Mesenchymal stem cell (in vitro differentiated cells and primary cell): ENCODE results near the gene NRG3.

Experiments used
- DNase-seq: peaks from one replicate; pipeline ENCODE4 v3.0.0-alpha.2; 2013
- H2AFZ ChIP-seq: one replicate; pipeline ENCODE4 v1.6.1; 2013; ENCODE audit warnings: low read depth, mild to moderate bottlenecking, control low read depth, inconsistent platforms, low read length, moderate library complexity
- H2AK5ac ChIP-seq: 2 replicates; pipeline ENCODE4 v1.6.1; 2013; ENCODE audit warnings: low read length, moderate library complexity, mild to moderate bottlenecking, inconsistent platforms; ENCODE audit not compliant: severe bottlenecking
- H2BK120ac ChIP-seq: one replicate; pipeline ENCODE4 v1.6.1; 2013; ENCODE audit warnings: low read depth, mild to moderate bottlenecking, inconsistent platforms, low read length, moderate library complexity
- H2BK12ac ChIP-seq, 2 experiments: one replicate each; pipeline ENCODE4 v1.6.1; 2013; ENCODE audit warnings: inconsistent platforms in 2 of 2, low read length in 2 of 2, mild to moderate bottlenecking in 2 of 2, moderate library complexity in 2 of 2, control low read depth in 1 of 2
- H2BK15ac ChIP-seq: one replicate; pipeline ENCODE4 v1.6.1; 2013; ENCODE audit warnings: mild to moderate bottlenecking, low read depth, inconsistent platforms; ENCODE audit not compliant: poor library complexity, severe bottlenecking
- H2BK5ac ChIP-seq: 2 replicates; pipeline ENCODE4 v1.6.1; 2013; ENCODE audit warnings: low read depth, mild to moderate bottlenecking, low read length, control low read depth, inconsistent platforms; ENCODE audit not compliant: poor library complexity, severe bottlenecking
- H3K14ac ChIP-seq, 2 experiments: one replicate each; pipeline ENCODE4 v1.6.1; 2013; ENCODE audit warnings: inconsistent platforms in 2 of 2, low read length in 2 of 2, control low read depth in 1 of 2, mild to moderate bottlenecking in 1 of 2, moderate library complexity in 1 of 2
- H3K18ac ChIP-seq, 2 experiments: one replicate each; pipeline ENCODE4 v1.6.1; 2013; ENCODE audit warnings: inconsistent platforms in 2 of 2, low read length in 2 of 2, control low read depth in 1 of 2, low read depth in 1 of 2, mild to moderate bottlenecking in 1 of 2
- H3K23ac ChIP-seq, 2 experiments: one replicate each; pipeline ENCODE4 v1.6.1; 2013; ENCODE audit warnings: inconsistent platforms in 2 of 2, low read length in 2 of 2, mild to moderate bottlenecking in 2 of 2, moderate library complexity in 2 of 2, control low read depth in 1 of 2
- H3K27ac ChIP-seq: 2 replicates; pipeline ENCODE4 v1.5.1; 2013; ENCODE audit warnings: mild to moderate bottlenecking, moderate library complexity, low read length, control low read depth, inconsistent platforms; ENCODE audit not compliant: poor library complexity, severe bottlenecking
- H3K27me3 ChIP-seq, 2 experiments: 2 replicates each; pipeline versions ENCODE4 v1.6.1 to v1.7.0; 2013; ENCODE audit warnings: low read length in 2 of 2, mild to moderate bottlenecking in 2 of 2, moderate library complexity in 2 of 2, control low read depth in 1 of 2, inconsistent platforms in 1 of 2; ENCODE audit not compliant: control insufficient read depth in 1 of 2, insufficient read depth in 1 of 2
- H3K36me3 ChIP-seq, 2 experiments: 2 replicates each; pipeline versions ENCODE4 v1.6.1 to v1.7.0; 2013; ENCODE audit warnings: low read length in 2 of 2, control low read depth in 1 of 2, inconsistent platforms in 1 of 2, low read depth in 1 of 2, mild to moderate bottlenecking in 1 of 2; ENCODE audit not compliant: insufficient read depth in 2 of 2, control insufficient read depth in 1 of 2
- H3K4ac ChIP-seq, 2 experiments: one replicate each; pipeline ENCODE4 v1.6.1; 2013; ENCODE audit warnings: inconsistent platforms in 2 of 2, low read length in 2 of 2, mild to moderate bottlenecking in 2 of 2, moderate library complexity in 2 of 2, control low read depth in 1 of 2, low read depth in 1 of 2
- H3K4me1 ChIP-seq: 2 replicates; pipeline ENCODE4 v1.6.1; 2013; ENCODE audit warnings: low read depth, low read length, control low read depth; ENCODE audit not compliant: control insufficient read depth, insufficient read depth
- H3K4me2 ChIP-seq: 2 replicates; pipeline ENCODE4 v1.6.1; 2013; ENCODE audit warnings: low read length, mild to moderate bottlenecking, inconsistent platforms; ENCODE audit not compliant: poor library complexity, severe bottlenecking
- H3K4me3 ChIP-seq, 2 experiments: 2 replicates each; pipeline versions ENCODE4 v1.5.1 to v1.7.0; 2013; ENCODE audit warnings: low read length in 2 of 2, mild to moderate bottlenecking in 2 of 2, control low read depth in 1 of 2, low read depth in 1 of 2; ENCODE audit not compliant: insufficient read depth in 1 of 2
- H3K79me1 ChIP-seq: replicated peaks from 2 replicates; pipeline ENCODE4 v1.6.1; 2013; ENCODE audit warnings: mild to moderate bottlenecking, control low read depth, low read length, inconsistent platforms; ENCODE audit not compliant: poor library complexity, severe bottlenecking
- H3K9ac ChIP-seq: 2 replicates; pipeline ENCODE4 v1.7.0; 2013; ENCODE audit warnings: mild to moderate bottlenecking, low read length, moderate library complexity
- H3K9me3 ChIP-seq: 2 replicates; pipeline ENCODE4 v1.7.0; 2013; ENCODE audit warnings: mild to moderate bottlenecking, low read length; ENCODE audit not compliant: control insufficient read depth
- H4K8ac ChIP-seq: one replicate; pipeline ENCODE4 v1.6.1; 2013; ENCODE audit warnings: inconsistent platforms, mild to moderate bottlenecking, low read length, moderate library complexity
- H4K91ac ChIP-seq: one replicate; pipeline ENCODE4 v1.6.1; 2013; ENCODE audit warnings: mild to moderate bottlenecking, low read length, inconsistent platforms
- WGBS: methylation state at CpG from one replicate; pipeline ENCODE4 v1.1.7; 2013; ENCODE audit warnings: mixed read lengths; 5-methylcytosine and 5-hydroxymethylcytosine counted together

NRG3 gene

DNA sequence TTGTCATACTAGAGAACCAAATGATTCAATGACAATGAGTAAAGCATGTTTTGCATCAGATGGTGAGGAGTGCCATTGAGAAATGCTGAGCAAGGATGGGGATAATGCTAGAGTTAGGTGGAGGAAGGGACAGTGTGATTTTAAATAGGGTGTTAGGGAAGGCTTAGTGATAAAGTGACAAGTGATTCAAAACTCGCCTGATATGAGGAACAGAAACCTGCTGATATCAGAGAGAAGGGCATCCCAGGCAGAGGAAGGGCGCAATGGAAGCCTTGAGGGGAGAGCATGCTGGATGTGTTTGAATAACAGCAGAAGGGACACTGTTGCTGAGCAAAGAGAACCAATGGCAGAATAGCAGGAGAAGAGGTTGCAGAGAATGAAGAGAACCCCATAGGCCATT is 196.2 kb downstream of the NRG3 start:
- H3K18ac ChIP-seq: no peak overlapping the region
- no peak overlapping the region for H4K8ac ChIP-seq
- no peak overlapping the region for H2AK5ac ChIP-seq
- no peak overlapping the region for H3K23ac ChIP-seq
- H2BK5ac ChIP-seq: no peak overlapping the region
- H3K14ac ChIP-seq: no peak overlapping the region
- no peak overlapping the region for H2AFZ ChIP-seq
- no peaks in the 10 kb centered on the region for H3K27me3 ChIP-seq
- no peak overlapping the region for H4K91ac ChIP-seq
- 69% methylated on average over 2 of the region's 2 CpGs for WGBS
- no peak for DNase-seq
- H3K79me1 ChIP-seq: no peaks in the 10 kb centered on the region
- H3K27ac ChIP-seq: no peak overlapping the region
- no peak overlapping the region for H3K9ac ChIP-seq
- H2BK12ac ChIP-seq: no peak overlapping the region
- H2BK120ac ChIP-seq: no peak overlapping the region
- H3K36me3 ChIP-seq: no peaks in the 10 kb centered on the region
- no peaks in the 10 kb centered on the region for H3K4me1 ChIP-seq
- no peak overlapping the region for H3K4ac ChIP-seq
- no peak overlapping the region for H3K4me2 ChIP-seq
- H2BK15ac ChIP-seq: no peak overlapping the region
- no peaks in the 10 kb centered on the region for H3K9me3 ChIP-seq
- no peak overlapping the region for H3K4me3 ChIP-seq

- no peak overlapping the region for H2AFZ ChIP-seq
- no peak overlapping the region for H3K9ac ChIP-seq
- H3K18ac ChIP-seq: no peak overlapping the region
- no peak overlapping the region for H2BK15ac ChIP-seq
- 83% methylated on average over 2 of the region's 4 CpGs for WGBS
- H3K27ac ChIP-seq: no peak overlapping the region
- no peak overlapping the region for H3K4ac ChIP-seq
- H3K23ac ChIP-seq: no peak overlapping the region
- no peaks in the 10 kb centered on the region for H3K36me3 ChIP-seq
- no peaks in the 10 kb centered on the region for H3K4me1 ChIP-seq
- no peak overlapping the region for H3K4me3 ChIP-seq
- H4K8ac ChIP-seq: no peak overlapping the region
- H4K91ac ChIP-seq: no peak overlapping the region
- H3K14ac ChIP-seq: no peak overlapping the region
- no peak overlapping the region for H2AK5ac ChIP-seq
- H3K4me2 ChIP-seq: no peak overlapping the region
- H3K79me1 ChIP-seq: no peaks in the 10 kb centered on the region
- no peaks in the 10 kb centered on the region for H3K9me3 ChIP-seq
- H2BK12ac ChIP-seq: no peak overlapping the region
- DNase-seq: no peak
- no peak overlapping the region for H2BK120ac ChIP-seq
- no peak overlapping the region for H2BK5ac ChIP-seq
- H3K27me3 ChIP-seq: no peaks in the 10 kb centered on the region
Measured at GRCh38 chr10:82072124-82072523, 197.1 kb downstream of the NRG3 start.

GRCh38 chr10:82075605-82076004 is 200.6 kb downstream of the NRG3 start:
- no peak overlapping the region for H3K4me3 ChIP-seq
- H2BK15ac ChIP-seq: no peak overlapping the region
- H4K8ac ChIP-seq: no peak overlapping the region
- no peak overlapping the region for H3K4me2 ChIP-seq
- no peak overlapping the region for H3K9ac ChIP-seq
- H2BK5ac ChIP-seq: no peak overlapping the region
- no peak overlapping the region for H4K91ac ChIP-seq
- H2AK5ac ChIP-seq: no peak overlapping the region
- H2BK12ac ChIP-seq: no peak overlapping the region
- no peak overlapping the region for H3K23ac ChIP-seq
- H3K27ac ChIP-seq: no peak overlapping the region
- no peaks in the 10 kb centered on the region for H3K36me3 ChIP-seq
- no peak overlapping the region for H2AFZ ChIP-seq
- H3K79me1 ChIP-seq: no peaks in the 10 kb centered on the region
- H3K14ac ChIP-seq: no peak overlapping the region
- DNase-seq: no peak
- WGBS: 82% methylated on average over 3 of the region's 3 CpGs
- peaks cover 2% of the 10 kb centered on the region for H3K9me3 ChIP-seq
- no peak overlapping the region for H3K18ac ChIP-seq
- H3K4me1 ChIP-seq: no peaks in the 10 kb centered on the region
- H2BK120ac ChIP-seq: no peak overlapping the region
- H3K4ac ChIP-seq: no peak overlapping the region
- no peaks in the 10 kb centered on the region for H3K27me3 ChIP-seq

GRCh38 chr10:82084496-82084895 is 209.5 kb downstream of the NRG3 start:
- H3K4me2 ChIP-seq: no peak overlapping the region
- DNase-seq: no peak
- H3K79me1 ChIP-seq: no peaks in the 10 kb centered on the region
- no peaks in the 10 kb centered on the region for H3K4me1 ChIP-seq
- H2AFZ ChIP-seq: no peak overlapping the region
- H3K9ac ChIP-seq: no peak overlapping the region
- no peak overlapping the region for H2BK120ac ChIP-seq
- H3K27ac ChIP-seq: no peak overlapping the region
- H3K23ac ChIP-seq: no peak overlapping the region
- H2AK5ac ChIP-seq: no peak overlapping the region
- no peaks in the 10 kb centered on the region for H3K27me3 ChIP-seq
- no peak overlapping the region for H2BK5ac ChIP-seq
- H3K4ac ChIP-seq: no peak overlapping the region
- no peak overlapping the region for H2BK15ac ChIP-seq
- H3K4me3 ChIP-seq: no peak overlapping the region
- H3K18ac ChIP-seq: no peak overlapping the region
- H2BK12ac ChIP-seq: no peak overlapping the region
- H4K91ac ChIP-seq: no peak overlapping the region
- no peaks in the 10 kb centered on the region for H3K36me3 ChIP-seq
- H4K8ac ChIP-seq: no peak overlapping the region
- whole genome bisulfite sequencing: 75% methylated on average over 1 of the region's 2 CpGs
- H3K14ac ChIP-seq: no peak overlapping the region
- peaks cover 15% of the 10 kb centered on the region for H3K9me3 ChIP-seq
